Retinal pigment epithelial cell (primary cell): ENCODE results near the gene LYSMD4.
"Not testable (repeated sequence)": the region's sequence is repeated elsewhere in the genome, so short reads cannot be mapped to it uniquely, and the experiment has no call there.

Experiments
- DNase-seq: peaks from one replicate; pipeline ENCODE4 v3.0.0-alpha.2; 2010; ENCODE audit warnings: low read depth
- H3K4me3 ChIP-seq: 2 replicates; pipeline ENCODE4 v1.5.1; 2011; ENCODE audit warnings: mild to moderate bottlenecking, low read length, control low read depth, moderate library complexity
- CTCF ChIP-seq: conservative IDR thresholded peaks from 2 replicates; pipeline ENCODE4 v1.5.1; 2011; ENCODE audit warnings: low read depth, low read length, control low read depth, inconsistent platforms

The LYSMD4 gene

GRCh38 chr15:99733268-99734039 is at the start of gene LYSMD4:
TSS of gene LYSMD4 (minus strand) at chr15:99733437. CDS start at chr15:99731999, 1,438 bp downstream.
- TF ChIP-seq CTCF: no peak
- peak; percentile 66 for DNase-seq
- peak within 1 kb of the TSS; percentile 71 for H3K4me3 ChIP-seq

- DNase-seq, H3K4me3 ChIP-seq: not testable (repeated sequence)
These were observed 48.8 kb upstream of the LYSMD4 start for GRCh38 chr15:99782029-99782428.

- H3K4me3 ChIP-seq: no peak overlapping the region
- no peak for DNase-seq
- TF ChIP-seq CTCF: no peak
These were observed 43.9 kb upstream of the LYSMD4 start for GRCh38 chr15:99777144-99777543.

GRCh38 chr15:99764522-99764921 is 31.3 kb upstream of the LYSMD4 start:
- DNase-seq: no peak
- no peak overlapping the region for H3K4me3 ChIP-seq
- TF ChIP-seq CTCF: no peak

- H3K4me3 ChIP-seq: no peak overlapping the region
- no peak for DNase-seq
- no peak for TF ChIP-seq CTCF
These were observed 30.6 kb upstream of the LYSMD4 start for GRCh38 chr15:99763827-99764226.

GRCh38 chr15:99762288-99762687 is 29.1 kb upstream of the LYSMD4 start:
- DNase-seq: no peak
- no peak overlapping the region for H3K4me3 ChIP-seq
- TF ChIP-seq CTCF: no peak

GRCh38 chr15:99755692-99756409 is 22.6 kb upstream of the LYSMD4 start:
- H3K4me3 ChIP-seq: no peak overlapping the region
- no peak for DNase-seq
- peak; percentile 80 for TF ChIP-seq CTCF
